ENCODE data around the gene ADGRL3.

ADGRL3 gene

GRCh38 chr4:62030958-62031357, 830.8 kb downstream of the ADGRL3 start:
- in situ Hi-C loops (cut with HindIII; ENCODE audit: low sequenced_read_pairs) = no loop called here

GRCh38 chr4:62037571-62037970, 837.4 kb downstream of the ADGRL3 start:
- in situ Hi-C loops (cut with HindIII; ENCODE audit: low sequenced_read_pairs) = no loop called here

GRCh38 chr4:62051332-62051731, 851.2 kb downstream of the ADGRL3 start:
- in situ Hi-C loops (cut with HindIII; ENCODE audit: low sequenced_read_pairs) = no loop called here

- in situ Hi-C loops (cut with HindIII; ENCODE audit: low sequenced_read_pairs) = no loop called here
Measured at GRCh38 chr4:62053974-62054373, 853.8 kb downstream of the ADGRL3 start.

GRCh38 chr4:62057031-62057430, 856.9 kb downstream of the ADGRL3 start:
- in situ Hi-C loops (cut with HindIII; ENCODE audit: low sequenced_read_pairs) = no loop called here

- in situ Hi-C loops (cut with HindIII; ENCODE audit: low sequenced_read_pairs) = no loop called here
Measured at GRCh38 chr4:62058571-62058970, 858.4 kb downstream of the ADGRL3 start.

- in situ Hi-C loops (cut with HindIII; ENCODE audit: low sequenced_read_pairs) = no loop called here
Measured at GRCh38 chr4:62070291-62070852, 870.2 kb downstream of the ADGRL3 start.

- in situ Hi-C loops (cut with HindIII; ENCODE audit: low sequenced_read_pairs) = no loop called here
Measured at GRCh38 chr4:62075089-62075488, 875.0 kb downstream of the ADGRL3 start.

- in situ Hi-C loops (cut with HindIII; ENCODE audit: low sequenced_read_pairs) = no loop called here
Measured at GRCh38 chr4:62075521-62075920, 875.4 kb downstream of the ADGRL3 start.

- in situ Hi-C loops (cut with HindIII; ENCODE audit: low sequenced_read_pairs) = no loop called here
Measured at GRCh38 chr4:62077406-62077805, 877.3 kb downstream of the ADGRL3 start.

GRCh38 chr4:62080431-62080830, 880.3 kb downstream of the ADGRL3 start:
- in situ Hi-C loops (cut with HindIII; ENCODE audit: low sequenced_read_pairs) = no loop called here

GRCh38 chr4:62087706-62088105, 887.6 kb downstream of the ADGRL3 start:
- in situ Hi-C loops (cut with HindIII; ENCODE audit: low sequenced_read_pairs) = no loop called here

GRCh38 chr4:62093735-62094134, 893.6 kb downstream of the ADGRL3 start:
- in situ Hi-C loops (cut with HindIII; ENCODE audit: low sequenced_read_pairs) = no loop called here

- in situ Hi-C loops (cut with HindIII; ENCODE audit: low sequenced_read_pairs) = no loop called here
Measured at GRCh38 chr4:62096881-62097280, 896.8 kb downstream of the ADGRL3 start.

GRCh38 chr4:62115216-62115615, 915.1 kb downstream of the ADGRL3 start:
- in situ Hi-C loops (cut with HindIII; ENCODE audit: low sequenced_read_pairs) = no loop called here

- in situ Hi-C loops (cut with HindIII; ENCODE audit: low sequenced_read_pairs) = no loop called here
Measured at GRCh38 chr4:62117886-62118285, 917.8 kb downstream of the ADGRL3 start.

- in situ Hi-C loops (cut with HindIII; ENCODE audit: low sequenced_read_pairs) = no loop called here
Measured at GRCh38 chr4:62118558-62118957, 918.4 kb downstream of the ADGRL3 start.

GRCh38 chr4:62119195-62119594, 919.1 kb downstream of the ADGRL3 start:
- in situ Hi-C loops (cut with HindIII; ENCODE audit: low sequenced_read_pairs) = no loop called here

- in situ Hi-C loops (cut with HindIII; ENCODE audit: low sequenced_read_pairs) = no loop called here
Measured at GRCh38 chr4:62126064-62126732, 926.1 kb downstream of the ADGRL3 start.

Measured in endothelial cell of hepatic sinusoid (primary cell).